Left lung (tissue), 10 donors: ENCODE data around the gene LMO1. TPM values are rescaled to one million over a fixed set of nuclear protein-coding genes. Genes with fewer than 3 reads are reported as not detected.

Experiments
- ATAC-seq: fragments of 200-7000 bp; cut with Tn5 transposase; one replicate; pipeline ENCODE4 v1.9.1; 2020; ENCODE audit warnings: moderate library complexity
- DNase-seq, 4 donors: peaks; one replicate each; pipeline ENCODE4 v3.0.0-alpha.2; 2013 to 2020
- H3K27ac ChIP-seq, 2 donors: fragments of 200-600 bp; sonication (generic) in 1 of 2; one replicate each; pipeline versions ENCODE4 v1.5.0 to v1.8.0; 2020 to 2021
- H3K27me3 ChIP-seq, 2 donors: fragments of 200-600 bp; sonication (generic) in 1 of 2; one replicate each; pipeline versions ENCODE4 v1.5.0 to v1.8.0; 2020 to 2021
- H3K36me3 ChIP-seq, 2 donors: fragments of 200-600 bp; sonication (generic) in 1 of 2; one replicate each; pipeline versions ENCODE4 v1.5.0 to v1.8.0; 2020 to 2021
- H3K4me1 ChIP-seq, 2 donors: fragments of 200-600 bp; one replicate each; pipeline ENCODE4 v1.8.0; 2021
- H3K4me3 ChIP-seq, 2 donors: fragments of 200-600 bp; sonication (generic) in 1 of 2; one replicate each; pipeline versions ENCODE4 v1.5.0 to v1.8.0; 2020 to 2021; ENCODE audit warnings: mild to moderate bottlenecking in 1 of 2
- H3K9me3 ChIP-seq, 2 donors: fragments of 200-600 bp; sonication (generic) in 1 of 2; one replicate each; pipeline versions ENCODE4 v1.5.0 to v1.8.0; 2020 to 2021
- intact Hi-C, 2 donors: fragments of 100-400 bp; cut with DNase I; formaldehyde crosslinking; loops; one replicate each; pipeline versions ENCODE4 v1.11.2 to v1.14.2; 2022
- polyA plus RNA-seq, 6 donors: library from polyadenylated mRNA; unstranded; fragments of 120-200 nt; gene quantifications; one replicate each; pipeline ENCODE4 v1.2.1, GENCODE V29; 2013; ENCODE audit not compliant: insufficient read length in 6 of 6
- total RNA-seq, 2 donors: library from RNA; stranded (reverse); fragmentation: NEBNext Ultra II Directional; extraction: Animal tissue kit (Norgen Biotek cat#: 25700); gene quantifications; one replicate each; pipeline ENCODE4 v1.2.1, GENCODE V29; 2021
- TF ChIP-seq, protein P1 (sequence below), 2 donors: fragments of 200-600 bp; sonication (generic) in 1 of 2; IDR thresholded peaks; one replicate each; pipeline versions ENCODE4 v1.5.0 to v1.8.0; 2021; ENCODE audit warnings: antibody characterized with exemption in 2 of 2
- donor health status: DM: no; HTN: yes; CAD: no.
- donor health status: DM: no; HTN: no; CAD: no.

The LMO1 gene
- total and polyA plus RNA-seq, 8 donors = 0.18 to 0.48 (median 0.23) TPM; not detected in 3

DNA sequence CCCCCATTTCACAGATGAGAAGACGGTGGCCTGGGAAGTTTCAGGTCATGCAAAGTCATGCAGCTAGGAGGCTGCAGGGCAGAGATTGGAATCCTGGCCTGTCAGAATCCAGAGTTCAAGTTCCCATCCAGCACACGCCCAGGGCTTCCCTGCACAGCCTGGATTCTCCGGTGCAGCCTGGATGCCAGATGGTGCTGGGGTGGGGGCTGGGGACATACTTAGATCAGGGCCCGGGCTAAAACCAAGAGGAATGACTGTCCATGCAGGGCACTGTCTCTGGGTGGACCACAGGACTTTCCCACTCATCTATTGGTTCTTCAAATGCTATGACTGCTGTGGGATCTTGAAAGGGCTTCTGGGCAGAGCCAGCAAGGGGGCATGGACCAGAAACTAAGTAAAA is 24.6 kb downstream of the LMO1 start:
- DNase-seq (no peak), ATAC-seq (no peak)
- intact Hi-C loops = no loop called here
- H3K27ac ChIP-seq = no peak overlapping the region
- H3K4me3 ChIP-seq = no peak overlapping the region
- no peaks in the 10 kb centered on the region for H3K9me3 ChIP-seq
- no peaks in the 10 kb centered on the region for H3K36me3 ChIP-seq
- no peaks in the 10 kb centered on the region for H3K4me1 ChIP-seq
- TF ChIP-seq, protein P1, sequence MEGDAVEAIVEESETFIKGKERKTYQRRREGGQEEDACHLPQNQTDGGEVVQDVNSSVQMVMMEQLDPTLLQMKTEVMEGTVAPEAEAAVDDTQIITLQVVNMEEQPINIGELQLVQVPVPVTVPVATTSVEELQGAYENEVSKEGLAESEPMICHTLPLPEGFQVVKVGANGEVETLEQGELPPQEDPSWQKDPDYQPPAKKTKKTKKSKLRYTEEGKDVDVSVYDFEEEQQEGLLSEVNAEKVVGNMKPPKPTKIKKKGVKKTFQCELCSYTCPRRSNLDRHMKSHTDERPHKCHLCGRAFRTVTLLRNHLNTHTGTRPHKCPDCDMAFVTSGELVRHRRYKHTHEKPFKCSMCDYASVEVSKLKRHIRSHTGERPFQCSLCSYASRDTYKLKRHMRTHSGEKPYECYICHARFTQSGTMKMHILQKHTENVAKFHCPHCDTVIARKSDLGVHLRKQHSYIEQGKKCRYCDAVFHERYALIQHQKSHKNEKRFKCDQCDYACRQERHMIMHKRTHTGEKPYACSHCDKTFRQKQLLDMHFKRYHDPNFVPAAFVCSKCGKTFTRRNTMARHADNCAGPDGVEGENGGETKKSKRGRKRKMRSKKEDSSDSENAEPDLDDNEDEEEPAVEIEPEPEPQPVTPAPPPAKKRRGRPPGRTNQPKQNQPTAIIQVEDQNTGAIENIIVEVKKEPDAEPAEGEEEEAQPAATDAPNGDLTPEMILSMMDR (IDR thresholded peaks at IDR 0.05) = no peak
- peaks cover 0 to 9% of the 10 kb centered on the region in 2 donors for H3K27me3 ChIP-seq

DNA sequence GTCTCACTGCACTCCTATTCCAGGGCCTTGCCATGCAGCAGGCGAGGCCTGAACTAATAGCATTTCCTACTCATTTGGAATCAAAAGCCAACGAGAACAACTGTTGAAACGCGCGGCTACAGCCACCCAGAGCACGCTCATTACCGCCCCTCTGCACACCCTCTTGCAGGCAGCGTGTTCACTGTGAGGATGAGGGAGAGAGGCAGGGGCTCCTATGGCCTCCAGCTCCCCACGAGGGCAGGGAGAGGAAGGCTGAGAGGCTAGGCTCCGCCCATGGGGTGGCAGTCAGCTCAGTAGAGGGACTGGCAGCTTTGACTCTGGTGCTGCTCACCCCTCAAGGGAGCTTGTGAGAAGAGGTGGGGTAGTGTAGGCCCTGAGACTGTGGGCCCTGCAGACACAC is 26.2 kb downstream of the LMO1 start:
- TF ChIP-seq, protein P1 (IDR thresholded peaks at IDR 0.05) = no peak
- Histone ChIP-seq H3K9me3 (no peaks in the 10 kb centered on the region), H3K4me3 (no peak overlapping the region), H3K27me3 (peaks cover 0 to 7% of the 10 kb centered on the region in 2 donors), H3K36me3 (no peaks in the 10 kb centered on the region), H3K27ac (no peak overlapping the region), H3K4me1 (no peaks in the 10 kb centered on the region)
- no peak for ATAC-seq
- no peak for DNase-seq
- intact Hi-C loops = no loop called here

DNA sequence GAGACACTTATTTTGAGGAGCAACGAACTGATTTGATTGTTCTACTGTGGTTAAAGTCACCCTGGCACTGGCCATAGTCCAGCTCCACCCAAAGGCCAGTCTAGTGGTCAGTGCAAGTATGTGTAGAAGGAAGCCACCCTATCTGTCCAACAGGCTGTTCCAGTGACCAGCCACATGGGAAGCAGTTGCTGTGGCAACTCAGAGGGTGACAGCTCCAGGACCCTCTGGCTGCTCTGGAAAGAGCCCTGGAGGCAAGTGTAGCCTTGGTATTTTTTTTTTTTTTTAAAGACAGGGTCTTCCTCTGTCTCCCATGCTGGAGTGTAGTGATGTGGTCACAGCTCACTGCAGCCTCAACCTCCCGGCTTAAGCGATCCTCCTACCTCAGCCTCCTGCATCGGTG is 27.8 kb downstream of the LMO1 start:
- no peak overlapping the region for H3K27ac ChIP-seq
- no peaks in the 10 kb centered on the region for H3K36me3 ChIP-seq
- TF ChIP-seq, protein P1 (IDR thresholded peaks at IDR 0.05) = no peak
- no peak overlapping the region for H3K4me3 ChIP-seq
- H3K27me3 ChIP-seq = no peaks in the 10 kb centered on the region
- no peaks in the 10 kb centered on the region for H3K4me1 ChIP-seq
- DNase-seq (no peak), ATAC-seq (no peak)
- intact Hi-C loops = no loop called here
- H3K9me3 ChIP-seq = no peaks in the 10 kb centered on the region

DNA sequence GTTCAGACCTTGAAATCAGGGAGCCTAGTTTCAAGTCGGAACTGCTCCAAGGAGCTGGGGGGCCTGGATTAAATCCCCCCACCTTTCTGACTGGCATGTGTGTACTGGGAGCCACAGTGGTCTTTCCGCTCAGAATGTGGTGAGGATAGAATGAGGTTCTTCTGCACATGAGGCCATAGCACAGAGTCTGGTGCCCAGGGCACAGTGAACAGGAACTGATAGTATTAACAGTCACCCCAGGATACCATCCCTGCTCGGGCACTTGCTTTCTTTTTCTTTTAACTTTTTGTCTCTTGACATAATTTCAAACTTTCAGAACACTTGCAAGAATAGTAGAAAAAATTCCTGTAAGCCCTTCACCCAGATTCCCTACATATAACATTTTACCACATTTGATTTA is 28.8 kb downstream of the LMO1 start:
- no peak overlapping the region for H3K27ac ChIP-seq
- H3K4me1 ChIP-seq = no peaks in the 10 kb centered on the region
- ATAC-seq (no peak), DNase-seq (no peak)
- TF ChIP-seq, protein P1 (IDR thresholded peaks at IDR 0.05) = no peak
- H3K36me3 ChIP-seq = no peaks in the 10 kb centered on the region
- intact Hi-C loops = no loop called here
- H3K27me3 ChIP-seq = no peaks in the 10 kb centered on the region
- H3K9me3 ChIP-seq = no peaks in the 10 kb centered on the region
- H3K4me3 ChIP-seq = no peak overlapping the region

DNA sequence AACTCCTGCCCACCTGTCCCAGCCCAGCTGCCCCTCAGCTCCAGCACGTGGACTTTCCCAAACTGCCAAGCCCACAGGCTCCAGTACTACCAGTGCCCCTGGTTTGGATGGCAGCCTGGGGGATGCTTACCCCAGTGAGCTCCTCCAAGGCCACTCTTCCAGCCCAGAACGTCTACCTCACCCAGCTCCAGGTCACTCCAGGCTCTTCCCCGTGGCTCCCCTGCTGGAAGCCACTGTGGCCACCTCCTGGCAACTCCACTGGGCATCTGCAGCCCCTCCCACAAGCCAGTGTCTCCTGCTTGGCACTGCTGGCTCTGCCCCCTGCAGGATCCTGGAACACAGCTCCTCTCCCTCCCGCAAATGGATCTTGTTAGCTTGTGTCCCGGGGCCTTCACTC is 29.3 kb downstream of the LMO1 start:
- Histone ChIP-seq H3K27ac (no peak overlapping the region), H3K4me3 (no peak overlapping the region), H3K36me3 (no peaks in the 10 kb centered on the region), H3K9me3 (no peaks in the 10 kb centered on the region), H3K27me3 (no peaks in the 10 kb centered on the region), H3K4me1 (no peaks in the 10 kb centered on the region)
- DNase-seq (no peak), ATAC-seq (no peak)
- intact Hi-C loops = no loop called here
- TF ChIP-seq, protein P1 (IDR thresholded peaks at IDR 0.05) = no peak
